Measurements from ENCODE around the gene KBTBD7.
A peak's percentile ranks its signal among the peaks of the same experiment; 100 is the strongest.

Gene KBTBD7

GRCh38 chr13:41193919-41194824 lies at the start of gene KBTBD7:
Gene KBTBD7 (minus strand): TSS chr13:41194569. CDS start chr13:41194257, 312 bp downstream.
- peak; percentile 97 for DNase-seq

GRCh38 chr13:41241626-41242025 lies 47.3 kb upstream of the KBTBD7 start:
- no peak for DNase-seq

GRCh38 chr13:41236369-41236768 lies 42.0 kb upstream of the KBTBD7 start:
- DNase-seq: no peak

- DNase-seq: no peak
Observed at GRCh38 chr13:41232578-41233480, 38.5 kb upstream of the KBTBD7 start.

GRCh38 chr13:41231786-41232185 lies 37.4 kb upstream of the KBTBD7 start:
- no peak for DNase-seq

- no peak for DNase-seq
Observed at GRCh38 chr13:41231025-41231677, 36.8 kb upstream of the KBTBD7 start.

GRCh38 chr13:41229356-41229755 lies 35.0 kb upstream of the KBTBD7 start:
- DNase-seq: no peak

GRCh38 chr13:41224113-41225110 lies 30.0 kb upstream of the KBTBD7 start:
- DNase-seq: no peak

- DNase-seq: no peak
Observed at GRCh38 chr13:41222259-41222852, 28.0 kb upstream of the KBTBD7 start.

GRCh38 chr13:41220401-41220800 lies 26.0 kb upstream of the KBTBD7 start:
- no peak for DNase-seq

- no peak for DNase-seq
Observed at GRCh38 chr13:41216160-41216559, 21.8 kb upstream of the KBTBD7 start.

- DNase-seq: no peak
Observed at GRCh38 chr13:41213919-41214318, 19.6 kb upstream of the KBTBD7 start.

- no peak for DNase-seq
Observed at GRCh38 chr13:41213316-41213715, 18.9 kb upstream of the KBTBD7 start.

- no peak for DNase-seq
Observed at GRCh38 chr13:41212881-41213280, 18.5 kb upstream of the KBTBD7 start.

GRCh38 chr13:41211062-41211461 lies 16.7 kb upstream of the KBTBD7 start:
- DNase-seq: no peak

GRCh38 chr13:41206467-41206866 lies 12.1 kb upstream of the KBTBD7 start:
- DNase-seq: no peak

GRCh38 chr13:41203810-41204209 lies 9.4 kb upstream of the KBTBD7 start:
- no peak for DNase-seq

GRCh38 chr13:41200126-41200525 lies 5.8 kb upstream of the KBTBD7 start:
- no peak for DNase-seq

- DNase-seq: no peak
Observed at GRCh38 chr13:41199526-41199925, 5.2 kb upstream of the KBTBD7 start.

GRCh38 chr13:41199079-41199478 lies 4.7 kb upstream of the KBTBD7 start:
- no peak for DNase-seq

GRCh38 chr13:41196620-41197019 lies 2.3 kb upstream of the KBTBD7 start:
- DNase-seq: no peak

Measured in left hindlimb (tissue), 1 donor.